Colonic mucosa (tissue), 4 donors: ENCODE results near the gene PNP. TPM values are rescaled to one million over a fixed set of nuclear protein-coding genes. Genes with fewer than 3 reads are reported as not detected.

Experiments
- DNase-seq: peaks from one replicate; pipeline ENCODE4 v3.0.0-alpha.2; 2020
- H3K27ac ChIP-seq: fragments of 200-600 bp; one replicate; pipeline ENCODE4 v1.8.0; 2021
- H3K27me3 ChIP-seq: fragments of 200-600 bp; one replicate; pipeline ENCODE4 v1.8.0; 2021
- H3K36me3 ChIP-seq: fragments of 200-600 bp; one replicate; pipeline ENCODE4 v1.8.0; 2021
- H3K4me1 ChIP-seq: fragments of 200-600 bp; one replicate; pipeline ENCODE4 v1.8.0; 2021; ENCODE audit warnings: mild to moderate bottlenecking
- H3K4me3 ChIP-seq: fragments of 200-600 bp; one replicate; pipeline ENCODE4 v1.8.0; 2021
- H3K9ac ChIP-seq, 2 donors: one replicate each; pipeline ENCODE4 v1.7.0; 2013; ENCODE audit warnings: control low read depth in 2 of 2, low read depth in 2 of 2, low read length in 2 of 2
- H3K9me3 ChIP-seq: fragments of 200-600 bp; one replicate; pipeline ENCODE4 v1.8.0; 2021
- intact Hi-C: fragments of 100-400 bp; cut with DNase I; formaldehyde crosslinking; loops from one replicate; pipeline ENCODE4 v1.14.1; 2022
- total RNA-seq, 2 donors: library from RNA; stranded (reverse); fragmentation: NEBNext Ultra II Directional in 1 of 2; extraction: Animal tissue kit (Norgen Biotek cat#: 25700) in 1 of 2; gene quantifications; one replicate each; pipeline ENCODE4 v1.2.1, GENCODE V29; 2021
- TF ChIP-seq, protein P1 (sequence below): fragments of 200-600 bp; IDR thresholded peaks from one replicate; pipeline ENCODE4 v1.8.0; 2022; ENCODE audit warnings: antibody characterized with exemption, mild to moderate bottlenecking
- donor health status: healthy.
- donor health status: DM: no; HTN: no; CAD: no.
- donor health status: DM: no; HTN: no; CAD: no.

PNP gene
- total RNA-seq, 2 donors from 2014 or later = 121 to 123 TPM

- H3K9ac ChIP-seq = peak overlapping the region; percentile 97 to 99
These were observed 403 bp upstream of the PNP start for GRCh38 chr14:20468764-20469241.

DNA sequence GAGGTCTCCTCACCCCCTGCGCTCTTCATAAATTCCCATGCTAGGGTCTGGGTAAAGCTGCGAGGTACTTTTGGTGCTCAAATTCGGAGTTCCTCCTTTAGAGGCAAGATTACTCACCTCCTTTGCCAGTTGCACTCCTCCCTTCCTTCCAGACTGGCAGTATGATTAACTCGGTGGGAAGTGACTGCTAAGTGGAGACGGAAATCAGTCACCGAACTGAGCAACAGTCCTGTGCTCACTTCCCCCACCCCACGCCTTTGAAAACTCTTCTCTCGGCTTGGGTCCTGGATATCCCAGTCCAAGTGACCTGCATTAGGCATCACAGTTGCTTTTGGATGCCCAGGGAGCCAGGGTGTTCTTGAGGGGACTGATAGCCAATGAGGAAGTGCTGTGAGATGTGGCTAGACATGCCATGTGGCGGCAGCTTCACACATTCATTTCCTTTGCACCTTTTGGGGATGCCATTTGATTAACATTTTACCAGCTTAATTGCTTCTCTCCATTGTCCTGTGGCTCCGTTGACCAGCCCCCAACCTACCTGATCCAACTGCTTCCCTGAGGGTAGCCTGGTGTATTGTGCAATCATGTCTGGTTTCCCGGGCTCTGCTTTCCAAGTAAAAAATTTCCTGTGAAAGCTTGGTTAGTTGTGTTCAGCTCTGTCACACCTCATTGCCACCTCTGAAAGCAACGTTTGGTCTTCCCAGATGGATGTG, 840 bp downstream of the PNP start:
- Histone ChIP-seq H3K4me3 (peak overlapping the region; percentile 93), H3K4me1 (peaks cover 3% of the 10 kb centered on the region), H3K9ac (peak overlapping the region; percentile 97 to 99), H3K27ac (peak overlapping the region; percentile 99), H3K27me3 (no peaks in the 10 kb centered on the region), H3K9me3 (no peaks in the 10 kb centered on the region), H3K36me3 (peaks cover 12% of the 10 kb centered on the region)
- intact Hi-C loops = loop anchor here (5.0 to 10.0 kb wide), 4 partner anchors 63 to 215 kb away; partner anchors contain the start of genes ANG, PARP2 and RNASE4
- peak; percentile 65 for DNase-seq
- TF ChIP-seq, protein P1, sequence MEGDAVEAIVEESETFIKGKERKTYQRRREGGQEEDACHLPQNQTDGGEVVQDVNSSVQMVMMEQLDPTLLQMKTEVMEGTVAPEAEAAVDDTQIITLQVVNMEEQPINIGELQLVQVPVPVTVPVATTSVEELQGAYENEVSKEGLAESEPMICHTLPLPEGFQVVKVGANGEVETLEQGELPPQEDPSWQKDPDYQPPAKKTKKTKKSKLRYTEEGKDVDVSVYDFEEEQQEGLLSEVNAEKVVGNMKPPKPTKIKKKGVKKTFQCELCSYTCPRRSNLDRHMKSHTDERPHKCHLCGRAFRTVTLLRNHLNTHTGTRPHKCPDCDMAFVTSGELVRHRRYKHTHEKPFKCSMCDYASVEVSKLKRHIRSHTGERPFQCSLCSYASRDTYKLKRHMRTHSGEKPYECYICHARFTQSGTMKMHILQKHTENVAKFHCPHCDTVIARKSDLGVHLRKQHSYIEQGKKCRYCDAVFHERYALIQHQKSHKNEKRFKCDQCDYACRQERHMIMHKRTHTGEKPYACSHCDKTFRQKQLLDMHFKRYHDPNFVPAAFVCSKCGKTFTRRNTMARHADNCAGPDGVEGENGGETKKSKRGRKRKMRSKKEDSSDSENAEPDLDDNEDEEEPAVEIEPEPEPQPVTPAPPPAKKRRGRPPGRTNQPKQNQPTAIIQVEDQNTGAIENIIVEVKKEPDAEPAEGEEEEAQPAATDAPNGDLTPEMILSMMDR = no peak

More at GRCh38 chr14:20468764-20469241, 403 bp upstream of the PNP start:
- peaks cover 3% of the 10 kb centered on the region for H3K4me1 ChIP-seq
- TF ChIP-seq, protein P1 = no peak
- intact Hi-C loops = loop anchor here (10.0 kb wide), 2 partner anchors 124 to 216 kb away; partner anchors contain the start of genes ANG, PARP2 and RNASE4
- no peaks in the 10 kb centered on the region for H3K9me3 ChIP-seq
- peak overlapping the region; percentile 99 for H3K27ac ChIP-seq
- no peaks in the 10 kb centered on the region for H3K27me3 ChIP-seq
- DNase-seq = no peak
- peaks cover 8% of the 10 kb centered on the region for H3K36me3 ChIP-seq
- H3K4me3 ChIP-seq = peak overlapping the region; percentile 93

GRCh38 chr14:20470603-20470901, 1.3 kb downstream of the PNP start:
- H3K27ac ChIP-seq = peak overlapping the region; percentile 99
- H3K4me1 ChIP-seq = peaks cover 3% of the 10 kb centered on the region
- no peak for DNase-seq
- TF ChIP-seq, protein P1 = no peak
- peaks cover 12% of the 10 kb centered on the region for H3K36me3 ChIP-seq
- H3K27me3 ChIP-seq = no peaks in the 10 kb centered on the region
- peak overlapping the region; percentile 93 for H3K4me3 ChIP-seq
- intact Hi-C loops = loop anchor here (5.0 to 10.0 kb wide), 2 partner anchors 63 to 134 kb away; no protein-coding TSS in a partner anchor
- no peaks in the 10 kb centered on the region for H3K9me3 ChIP-seq
- H3K9ac ChIP-seq = peak overlapping the region; percentile 97 to 99

- intact Hi-C loops = loop anchor here (5.0 to 10.0 kb wide), 2 partner anchors 65 to 132 kb away; no protein-coding TSS in a partner anchor
- Histone ChIP-seq H3K4me3 (no peak overlapping the region), H3K27me3 (no peaks in the 10 kb centered on the region), H3K27ac (no peak overlapping the region), H3K9ac (no peak overlapping the region), H3K9me3 (no peaks in the 10 kb centered on the region), H3K4me1 (peaks cover 3% of the 10 kb centered on the region), H3K36me3 (peaks cover 18% of the 10 kb centered on the region)
- TF ChIP-seq, protein P1 = no peak
- DNase-seq = no peak
These were observed 3.4 kb downstream of the PNP start for GRCh38 chr14:20472536-20473169.

DNA sequence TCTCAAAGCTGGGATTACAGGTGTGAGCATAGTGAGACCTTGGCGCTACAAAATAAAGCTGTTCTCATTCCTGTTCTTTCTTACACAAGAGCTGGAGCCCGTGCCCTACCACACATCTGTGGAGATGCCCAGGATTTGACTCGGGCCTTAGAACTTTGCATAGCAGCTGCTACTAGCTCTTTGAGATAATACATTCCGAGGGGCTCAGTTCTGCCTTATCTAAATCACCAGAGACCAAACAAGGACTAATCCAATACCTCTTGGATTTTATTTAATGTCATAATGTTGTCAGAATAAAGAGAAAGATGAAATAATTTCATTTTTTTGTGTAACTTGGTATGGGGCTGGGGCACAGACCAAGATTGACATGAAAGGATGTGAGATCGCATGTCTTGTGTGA, 7.6 kb downstream of the PNP start:
- TF ChIP-seq, protein P1 = no peak
- intact Hi-C loops = loop anchor here (10.0 kb wide), 1 partner anchor 128 kb away; no protein-coding TSS in a partner anchor

More for the DNA sequence above, 7.6 kb downstream of the PNP start:
- H3K9me3 ChIP-seq = no peaks in the 10 kb centered on the region
- H3K4me3 ChIP-seq = no peak overlapping the region
- no peaks in the 10 kb centered on the region for H3K27me3 ChIP-seq
- no peak for DNase-seq
- no peaks in the 10 kb centered on the region for H3K4me1 ChIP-seq
- H3K9ac ChIP-seq = no peak overlapping the region
- peaks cover 18% of the 10 kb centered on the region for H3K36me3 ChIP-seq
- H3K27ac ChIP-seq = peak overlapping the region; percentile 3
